ENCODE results near the gene SLC12A8. TPM values are rescaled to one million over a fixed set of nuclear protein-coding genes. Genes with fewer than 3 reads are reported as not detected.

The SLC12A8 gene
- polyA plus RNA-seq, 1 experiment: 8.4 TPM

GRCh38 chr3:125076464-125076863, 136.1 kb downstream of the SLC12A8 start:
- H3K36me3 ChIP-seq (ENCODE audit: control insufficient read depth, insufficient read depth, low read length): no peaks in the 10 kb centered on the region
- no peak for TF ChIP-seq CTCF (IDR thresholded peaks at IDR 0.05; ENCODE audit: insufficient read depth, low read depth, low read length)
- POLR2A ChIA-PET: no interaction called here
- CTCF ChIA-PET: no interaction called here
- no peaks in the 10 kb centered on the region for H3K27me3 ChIP-seq (ENCODE audit: control insufficient read depth, insufficient read depth, low read length)
- no peak for DNase-seq (ENCODE audit: low read depth)
- no peak overlapping the region for H3K4me3 ChIP-seq (ENCODE audit: low read depth, low read length)

GRCh38 chr3:125075738-125076137, 136.8 kb downstream of the SLC12A8 start:
- no peak for TF ChIP-seq CTCF (IDR thresholded peaks at IDR 0.05; ENCODE audit: insufficient read depth, low read depth, low read length)
- no peak for DNase-seq (ENCODE audit: low read depth)
- Histone ChIP-seq H3K36me3 (ENCODE audit: control insufficient read depth, insufficient read depth, low read length) (no peaks in the 10 kb centered on the region), H3K27me3 (ENCODE audit: control insufficient read depth, insufficient read depth, low read length) (no peaks in the 10 kb centered on the region), H3K4me3 (ENCODE audit: low read depth, low read length) (no peak overlapping the region)
- CTCF ChIA-PET: interaction anchor here (0.8 kb wide), 1 partner anchor 14 kb away, joined by 4 read pairs; no protein-coding TSS in a partner anchor
- POLR2A ChIA-PET: no interaction called here

GRCh38 chr3:125073390-125073905, 139.1 kb downstream of the SLC12A8 start:
- DNase-seq (ENCODE audit: low read depth): no peak
- no peak for TF ChIP-seq CTCF (IDR thresholded peaks at IDR 0.05; ENCODE audit: insufficient read depth, low read depth, low read length)
- POLR2A ChIA-PET: no interaction called here
- no peaks in the 10 kb centered on the region for H3K27me3 ChIP-seq (ENCODE audit: control insufficient read depth, insufficient read depth, low read length)
- H3K36me3 ChIP-seq (ENCODE audit: control insufficient read depth, insufficient read depth, low read length): no peaks in the 10 kb centered on the region
- H3K4me3 ChIP-seq (ENCODE audit: low read depth, low read length): no peak overlapping the region
- CTCF ChIA-PET: no interaction called here

- ChIA-PET POLR2A (no interaction called here), CTCF (interaction anchor here (1.1 to 1.5 kb wide), 2 partner anchors 9 to 10 kb away, joined by 3 to 6 read pairs; no protein-coding TSS in a partner anchor)
- no peak for TF ChIP-seq CTCF (IDR thresholded peaks at IDR 0.05; ENCODE audit: insufficient read depth, low read depth, low read length)
- no peaks in the 10 kb centered on the region for H3K27me3 ChIP-seq (ENCODE audit: control insufficient read depth, insufficient read depth, low read length)
- H3K4me3 ChIP-seq (ENCODE audit: low read depth, low read length): no peak overlapping the region
- H3K36me3 ChIP-seq (ENCODE audit: control insufficient read depth, insufficient read depth, low read length): no peaks in the 10 kb centered on the region
- no peak for DNase-seq (ENCODE audit: low read depth)
These were observed 139.7 kb downstream of the SLC12A8 start for GRCh38 chr3:125072749-125073389.

- CTCF ChIA-PET: interaction anchor here (0.6 to 1.5 kb wide), 3 partner anchors 9 to 15 kb away, joined by 3 to 6 read pairs (median 3); no protein-coding TSS in a partner anchor
- H3K4me3 ChIP-seq (ENCODE audit: low read depth, low read length): no peak overlapping the region
- H3K27me3 ChIP-seq (ENCODE audit: control insufficient read depth, insufficient read depth, low read length): no peaks in the 10 kb centered on the region
- no peak for DNase-seq (ENCODE audit: low read depth)
- POLR2A ChIA-PET: no interaction called here
- H3K36me3 ChIP-seq (ENCODE audit: control insufficient read depth, insufficient read depth, low read length): no peaks in the 10 kb centered on the region
- TF ChIP-seq CTCF (IDR thresholded peaks at IDR 0.05; ENCODE audit: insufficient read depth, low read depth, low read length): no peak
These were observed 140.2 kb downstream of the SLC12A8 start for GRCh38 chr3:125072301-125072700.

All from BJ (cell line).